Rectal smooth muscle tissue (tissue), 1 donor: ENCODE measurements around the gene DYRK3.
"Not testable (repeated sequence)": the region's sequence is repeated elsewhere in the genome, so short reads cannot be mapped to it uniquely, and the experiment has no call there.

Source experiments
- H3K27ac ChIP-seq: one replicate; pipeline ENCODE4 v1.7.0; 2013; ENCODE audit warnings: low read depth, low read length, inconsistent platforms
- H3K27me3 ChIP-seq: one replicate; pipeline ENCODE4 v1.7.0; 2013; ENCODE audit warnings: low read length; ENCODE audit not compliant: control insufficient read depth, insufficient read depth
- H3K36me3 ChIP-seq: one replicate; pipeline ENCODE4 v1.7.0; 2013; ENCODE audit warnings: low read length; ENCODE audit not compliant: control insufficient read depth, insufficient read depth
- H3K4me1 ChIP-seq: one replicate; pipeline ENCODE4 v1.7.0; 2013; ENCODE audit warnings: low read length; ENCODE audit not compliant: control insufficient read depth, insufficient read depth
- H3K4me3 ChIP-seq: one replicate; pipeline ENCODE4 v1.7.0; 2013; ENCODE audit warnings: low read length
- H3K9ac ChIP-seq: one replicate; pipeline ENCODE4 v1.7.0; 2013; ENCODE audit warnings: low read length

The DYRK3 gene

GRCh38 chr1:206600527-206600926 is 34.8 kb upstream of the DYRK3 start:
- Histone ChIP-seq H3K27me3 (no peaks in the 10 kb centered on the region), H3K9ac (no peak overlapping the region), H3K4me3 (no peak overlapping the region), H3K27ac (no peak overlapping the region), H3K36me3 (peaks cover 53% of the 10 kb centered on the region), H3K4me1 (no peaks in the 10 kb centered on the region)

DNA sequence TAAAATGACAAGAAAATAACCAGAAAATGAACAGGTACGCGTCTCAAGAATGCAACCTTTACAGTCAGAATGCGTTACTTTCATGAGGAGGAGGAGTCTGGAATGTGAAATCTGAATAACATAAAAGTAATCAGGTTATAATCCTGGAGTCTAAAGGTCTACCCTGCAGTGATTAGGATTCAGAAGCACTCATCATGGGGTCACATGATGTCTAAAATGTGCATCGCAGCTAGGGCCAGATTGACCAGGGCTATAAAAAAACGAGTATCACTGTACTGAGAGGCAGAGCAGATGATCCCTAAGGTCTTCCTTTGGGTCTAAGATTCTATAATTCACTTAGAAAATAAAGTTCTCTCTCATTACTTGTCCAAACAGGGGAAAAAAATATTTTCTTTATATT is 30.5 kb upstream of the DYRK3 start:
- H3K4me3 ChIP-seq: no peak overlapping the region
- no peaks in the 10 kb centered on the region for H3K4me1 ChIP-seq
- no peak overlapping the region for H3K27ac ChIP-seq
- H3K9ac ChIP-seq: no peak overlapping the region
- H3K36me3 ChIP-seq: peaks cover 33% of the 10 kb centered on the region
- H3K27me3 ChIP-seq: no peaks in the 10 kb centered on the region

DNA sequence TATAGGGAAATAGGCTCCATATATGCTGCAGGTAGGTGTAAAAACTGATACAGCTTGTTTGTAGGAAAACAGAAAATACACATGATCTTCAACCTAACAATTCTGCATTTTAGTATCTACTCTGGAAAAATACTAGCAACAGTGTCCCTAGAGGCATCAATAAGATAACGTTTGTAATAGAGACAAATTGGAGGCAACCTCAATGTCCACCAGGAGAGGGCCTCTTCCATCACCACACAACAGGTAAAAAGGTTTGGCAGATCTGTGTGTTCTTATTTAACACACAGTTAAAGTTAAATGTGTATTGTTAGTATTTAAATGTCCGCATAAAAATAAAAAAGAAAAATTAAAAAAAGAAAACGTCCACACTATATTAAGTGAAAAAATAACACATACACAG is 28.5 kb upstream of the DYRK3 start:
- no peak overlapping the region for H3K27ac ChIP-seq
- no peaks in the 10 kb centered on the region for H3K27me3 ChIP-seq
- H3K4me3 ChIP-seq: no peak overlapping the region
- H3K4me1 ChIP-seq: peaks cover 4% of the 10 kb centered on the region
- peaks cover 29% of the 10 kb centered on the region for H3K36me3 ChIP-seq
- no peak overlapping the region for H3K9ac ChIP-seq

DNA sequence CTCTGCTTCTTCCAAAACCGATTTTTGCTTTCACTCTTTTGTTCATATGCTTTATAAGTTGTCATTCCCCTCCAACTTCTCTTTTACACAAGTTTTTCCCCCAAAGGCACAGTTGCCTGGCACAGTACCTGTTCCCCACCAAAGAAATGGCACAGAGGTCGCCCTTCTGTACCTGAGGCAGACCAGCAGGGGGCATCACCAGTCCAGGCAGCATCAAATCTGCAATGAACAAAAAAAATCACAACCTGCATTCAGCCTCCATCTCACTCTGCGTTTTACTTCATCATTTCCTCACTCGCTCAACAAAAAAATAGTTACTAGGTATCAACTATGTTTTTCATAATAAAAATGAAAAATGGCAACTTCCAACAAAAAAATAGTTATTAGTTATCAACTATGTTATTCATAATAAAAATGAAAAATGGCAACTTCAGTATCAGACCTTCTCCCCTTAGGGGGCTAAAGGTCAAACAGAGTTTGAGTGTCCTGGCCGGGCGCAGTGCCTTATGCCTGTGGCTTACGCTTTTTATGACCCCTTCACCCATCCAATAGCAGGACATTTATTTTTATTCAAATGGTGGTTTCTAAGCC is 27.1 kb upstream of the DYRK3 start:
- H3K27me3 ChIP-seq: no peaks in the 10 kb centered on the region
- H3K36me3 ChIP-seq: peaks cover 16% of the 10 kb centered on the region
- H3K4me1 ChIP-seq: peaks cover 4% of the 10 kb centered on the region
- no peak overlapping the region for H3K27ac ChIP-seq
- H3K4me3 ChIP-seq: no peak overlapping the region
- no peak overlapping the region for H3K9ac ChIP-seq

- no peak overlapping the region for H3K4me3 ChIP-seq
- peaks cover 4% of the 10 kb centered on the region for H3K4me1 ChIP-seq
- H3K27ac ChIP-seq: no peak overlapping the region
- no peaks in the 10 kb centered on the region for H3K27me3 ChIP-seq
- peaks cover 6% of the 10 kb centered on the region for H3K36me3 ChIP-seq
- H3K9ac ChIP-seq: no peak overlapping the region
These were observed 25.9 kb upstream of the DYRK3 start for GRCh38 chr1:206609229-206609991.

GRCh38 chr1:206612129-206612876 is 23.0 kb upstream of the DYRK3 start, which contains the start of gene EIF2D:
TSS of gene EIF2D (minus strand) at chr1:206612465. CDS start at chr1:206612342, 123 bp downstream.
- Histone ChIP-seq H3K4me1 (peaks cover 4% of the 10 kb centered on the region), H3K36me3 (no peaks in the 10 kb centered on the region), H3K27ac (peak within 1 kb of the TSS; percentile 89), H3K27me3 (no peaks in the 10 kb centered on the region), H3K9ac (peak within 1 kb of the TSS; percentile 60), H3K4me3 (peak within 1 kb of the TSS; percentile 82)

GRCh38 chr1:206626396-206626795 is 8.9 kb upstream of the DYRK3 start:
- H3K9ac ChIP-seq: not testable (repeated sequence)

GRCh38 chr1:206628916-206629315 is 6.4 kb upstream of the DYRK3 start:
- H3K4me3 ChIP-seq: no peak overlapping the region
- H3K9ac ChIP-seq: no peak overlapping the region
- peaks cover 3% of the 10 kb centered on the region for H3K4me1 ChIP-seq
- no peak overlapping the region for H3K27ac ChIP-seq
- no peaks in the 10 kb centered on the region for H3K36me3 ChIP-seq
- no peaks in the 10 kb centered on the region for H3K27me3 ChIP-seq

More at GRCh38 chr1:206626396-206626795, 8.9 kb upstream of the DYRK3 start:
- H3K27me3 ChIP-seq, H3K27ac ChIP-seq, H3K4me1 ChIP-seq, H3K4me3 ChIP-seq, H3K36me3 ChIP-seq: not testable (repeated sequence)

DNA sequence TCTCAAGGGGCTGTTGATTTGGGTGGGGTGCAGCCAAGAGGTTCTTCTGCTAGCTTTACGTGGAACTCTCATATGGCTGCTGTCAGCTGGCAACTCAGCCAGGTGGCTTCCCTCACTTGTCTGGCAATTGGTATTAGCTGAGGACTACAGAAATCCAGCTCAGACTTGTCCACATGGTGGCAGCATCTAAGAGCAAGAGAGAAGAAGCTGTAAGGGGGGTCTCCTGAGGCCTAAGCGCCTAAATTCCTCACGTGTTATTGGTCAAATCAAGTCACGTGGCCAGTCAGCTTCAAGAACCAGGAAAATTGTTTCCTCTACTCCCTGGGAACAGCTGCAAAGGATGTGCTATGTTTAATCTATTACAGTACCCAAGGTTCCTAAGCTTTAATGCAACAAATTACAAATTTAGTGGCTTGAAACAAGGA is 4.2 kb upstream of the DYRK3 start:
- Histone ChIP-seq H3K27ac (no peak overlapping the region), H3K4me3 (no peak overlapping the region), H3K27me3 (no peaks in the 10 kb centered on the region), H3K36me3 (no peaks in the 10 kb centered on the region), H3K4me1 (peaks cover 11% of the 10 kb centered on the region), H3K9ac (no peak overlapping the region)

DNA sequence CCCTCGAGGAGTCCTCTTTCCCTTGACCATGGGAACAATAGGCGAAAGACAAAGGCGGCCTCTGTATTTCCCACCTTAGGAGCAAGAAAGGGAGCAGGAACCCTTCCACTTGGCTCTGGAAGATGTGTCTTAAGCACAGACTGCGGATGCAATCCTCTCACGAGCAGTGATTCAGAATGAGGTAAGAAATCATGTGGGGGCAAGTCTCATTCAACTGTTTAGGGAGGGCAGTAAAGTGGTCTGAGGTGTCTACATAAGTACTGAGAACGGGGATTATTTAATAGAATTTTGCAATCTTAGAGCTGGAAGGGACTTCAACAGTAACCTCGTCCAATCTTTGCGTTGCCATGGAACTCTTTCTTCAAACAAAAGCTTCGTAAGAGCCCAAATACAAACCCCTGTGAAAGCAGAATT is 1.6 kb upstream of the DYRK3 start:
- H3K27ac ChIP-seq: no peak overlapping the region
- H3K36me3 ChIP-seq: no peaks in the 10 kb centered on the region
- no peaks in the 10 kb centered on the region for H3K27me3 ChIP-seq
- H3K9ac ChIP-seq: peak overlapping the region; percentile 16
- no peak overlapping the region for H3K4me3 ChIP-seq
- H3K4me1 ChIP-seq: peaks cover 12% of the 10 kb centered on the region

- H3K27ac ChIP-seq: peak overlapping the region; percentile 55
- H3K4me1 ChIP-seq: peaks cover 12% of the 10 kb centered on the region
- H3K4me3 ChIP-seq: peak overlapping the region; percentile 86
- no peaks in the 10 kb centered on the region for H3K36me3 ChIP-seq
- no peak overlapping the region for H3K9ac ChIP-seq
- no peaks in the 10 kb centered on the region for H3K27me3 ChIP-seq
These were observed 814 bp upstream of the DYRK3 start for GRCh38 chr1:206634365-206635079.

DNA sequence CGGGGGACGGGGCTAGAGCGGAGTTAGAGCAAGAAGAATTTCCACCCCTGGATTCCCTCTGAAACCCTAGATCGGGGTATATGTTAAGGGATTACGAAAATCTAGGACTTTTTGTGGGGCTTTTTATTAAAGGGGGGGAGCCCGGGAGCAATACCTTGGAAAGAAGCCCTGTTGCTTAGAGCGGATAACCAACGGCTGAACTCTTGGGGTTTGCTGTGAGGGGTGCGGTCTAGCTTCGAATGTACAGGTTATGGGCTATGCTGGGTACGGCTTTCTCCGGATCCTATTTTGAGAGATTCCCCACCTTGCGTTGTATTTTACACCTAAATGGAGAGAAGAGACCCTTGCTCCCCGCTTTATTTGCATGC is 626 bp downstream of the DYRK3 start:
- H3K4me3 ChIP-seq: peak overlapping the region; percentile 86
- H3K27me3 ChIP-seq: no peaks in the 10 kb centered on the region
- H3K27ac ChIP-seq: peak overlapping the region; percentile 60
- no peak overlapping the region for H3K9ac ChIP-seq
- no peaks in the 10 kb centered on the region for H3K36me3 ChIP-seq
- peaks cover 12% of the 10 kb centered on the region for H3K4me1 ChIP-seq
